ENCODE measurements around the gene PRR5.

The PRR5 gene

DNA sequence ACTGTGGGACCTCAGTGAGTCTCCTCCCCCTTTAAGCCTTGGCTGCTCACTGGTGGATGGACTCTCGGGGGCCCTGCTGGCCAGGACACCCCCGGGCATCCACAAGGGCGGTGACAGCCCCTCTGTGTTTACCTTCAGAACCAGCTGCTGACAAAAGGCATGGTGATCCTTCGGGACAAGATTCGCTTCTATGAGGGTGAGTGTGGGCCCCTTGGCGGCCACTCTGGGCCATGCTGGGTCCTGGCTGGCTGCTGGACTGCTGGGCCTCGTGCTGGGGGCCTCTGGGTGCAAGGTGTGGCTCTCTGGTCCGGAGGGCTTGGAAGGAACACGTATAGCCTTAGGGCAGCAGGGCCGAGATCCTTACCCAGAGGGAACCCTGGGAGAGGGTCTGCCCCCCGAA lies 24.4 kb downstream of the PRR5 start:
- peaks cover 0 to 26% of the 10 kb centered on the region in 2 donors for H3K27me3 Mint-ChIP-seq
- H3K27ac Mint-ChIP-seq, result no peak overlapping the region
- H3K4me3 Mint-ChIP-seq, result no peak overlapping the region
- H3K4me1 Mint-ChIP-seq, result peaks cover 7 to 20% of the 10 kb centered on the region in 2 donors
- H3K36me3 Mint-ChIP-seq, result peaks cover 12 to 24% of the 10 kb centered on the region in 2 donors
- no peaks in the 10 kb centered on the region for H3K9me3 Mint-ChIP-seq
- ATAC-seq (replicated peaks) (no peak), DNase-seq (no peak)

DNA sequence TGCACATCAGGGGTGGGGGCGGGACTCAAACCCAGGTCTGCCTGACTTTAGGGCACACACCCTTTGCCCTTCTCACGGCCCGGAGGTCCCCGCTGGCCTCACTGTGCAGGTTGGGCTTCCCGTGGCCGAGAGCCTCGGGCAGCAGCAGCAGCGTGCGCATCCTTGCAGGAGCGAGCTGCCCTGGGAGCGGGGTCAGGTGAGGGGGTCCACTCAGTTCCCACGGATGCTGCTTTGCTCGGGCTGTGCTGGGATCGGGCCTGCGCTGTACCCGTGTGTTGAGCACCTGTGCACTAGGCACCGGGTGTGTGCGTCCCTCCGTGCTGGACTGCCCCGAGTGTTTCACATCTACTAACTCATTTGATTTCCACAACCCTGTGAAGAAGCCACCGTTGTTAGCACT lies 25.1 kb downstream of the PRR5 start:
- peaks cover 7 to 20% of the 10 kb centered on the region in 2 donors for H3K4me1 Mint-ChIP-seq
- peaks cover 12 to 24% of the 10 kb centered on the region in 2 donors for H3K36me3 Mint-ChIP-seq
- no peaks in the 10 kb centered on the region for H3K9me3 Mint-ChIP-seq
- H3K27ac Mint-ChIP-seq, result no peak overlapping the region
- peaks cover 0 to 26% of the 10 kb centered on the region in 2 donors for H3K27me3 Mint-ChIP-seq
- H3K4me3 Mint-ChIP-seq, result no peak overlapping the region
- ATAC-seq (replicated peaks), result no peak
- no peak for DNase-seq

DNA sequence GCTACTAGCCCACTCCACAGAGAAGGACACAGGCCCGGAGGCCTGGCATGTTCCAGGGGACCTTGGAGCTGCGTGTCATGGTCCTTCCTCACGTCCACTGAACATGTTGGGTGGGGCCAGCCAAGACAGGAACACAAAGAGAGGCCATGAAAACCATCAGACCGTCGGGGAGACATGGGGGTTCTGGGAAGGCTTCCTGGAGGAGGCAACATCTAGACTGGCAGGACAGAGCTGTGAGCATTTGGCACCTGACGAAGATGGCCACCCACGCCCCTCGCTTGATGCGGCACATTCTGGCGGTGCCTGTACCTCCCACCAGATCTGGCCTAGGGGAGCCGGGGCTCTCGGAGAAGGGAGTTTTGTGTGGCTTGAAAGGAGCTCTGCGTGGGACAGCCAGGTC lies 25.7 kb downstream of the PRR5 start:
- peaks cover 0 to 26% of the 10 kb centered on the region in 2 donors for H3K27me3 Mint-ChIP-seq
- peaks cover 7 to 20% of the 10 kb centered on the region in 2 donors for H3K4me1 Mint-ChIP-seq
- no peak for DNase-seq
- no peak overlapping the region for H3K4me3 Mint-ChIP-seq
- H3K27ac Mint-ChIP-seq, result no peak overlapping the region
- ATAC-seq (replicated peaks), result no peak
- H3K36me3 Mint-ChIP-seq, result peaks cover 14 to 26% of the 10 kb centered on the region in 2 donors
- peaks cover 0 to 2% of the 10 kb centered on the region in 2 donors for H3K9me3 Mint-ChIP-seq

DNA sequence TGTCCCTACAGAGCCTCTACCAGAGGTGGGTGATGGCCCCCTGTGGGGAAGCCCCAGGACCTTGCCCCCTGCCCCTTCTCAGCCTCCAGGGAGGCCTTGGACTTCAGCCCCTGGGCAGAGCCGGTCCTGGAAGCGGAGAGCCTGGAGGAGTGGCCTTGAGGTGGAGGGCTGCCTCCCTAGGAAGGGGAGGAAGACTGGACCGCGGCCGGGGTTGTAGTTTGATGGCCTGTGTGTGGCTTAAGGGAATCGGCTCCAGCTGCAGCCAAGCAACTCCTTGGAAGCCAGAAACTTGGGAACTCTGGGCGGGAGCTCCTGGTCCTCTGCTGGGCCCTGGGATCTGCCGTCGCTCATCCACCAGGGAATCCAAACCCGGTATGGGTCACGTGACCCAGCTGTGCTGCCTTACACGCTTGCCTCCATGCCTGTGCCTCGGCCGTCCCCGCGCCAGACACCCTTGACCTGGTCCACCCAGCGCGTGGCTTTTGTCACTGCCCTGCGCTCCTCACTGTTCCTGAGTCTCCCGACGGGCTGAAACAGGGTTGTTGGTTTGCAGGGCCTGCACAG lies 26.8 kb downstream of the PRR5 start:
- peaks cover 0 to 3% of the 10 kb centered on the region in 2 donors for H3K9me3 Mint-ChIP-seq
- no peak overlapping the region for H3K27ac Mint-ChIP-seq
- no peak for DNase-seq
- H3K36me3 Mint-ChIP-seq, result peaks cover 15 to 27% of the 10 kb centered on the region in 2 donors
- peak overlapping the region in 1 of 2 donors; percentile 69 for H3K4me3 Mint-ChIP-seq
- no peak for ATAC-seq (replicated peaks)
- H3K27me3 Mint-ChIP-seq, result peaks cover 0 to 26% of the 10 kb centered on the region in 2 donors
- peaks cover 7 to 20% of the 10 kb centered on the region in 2 donors for H3K4me1 Mint-ChIP-seq

DNA sequence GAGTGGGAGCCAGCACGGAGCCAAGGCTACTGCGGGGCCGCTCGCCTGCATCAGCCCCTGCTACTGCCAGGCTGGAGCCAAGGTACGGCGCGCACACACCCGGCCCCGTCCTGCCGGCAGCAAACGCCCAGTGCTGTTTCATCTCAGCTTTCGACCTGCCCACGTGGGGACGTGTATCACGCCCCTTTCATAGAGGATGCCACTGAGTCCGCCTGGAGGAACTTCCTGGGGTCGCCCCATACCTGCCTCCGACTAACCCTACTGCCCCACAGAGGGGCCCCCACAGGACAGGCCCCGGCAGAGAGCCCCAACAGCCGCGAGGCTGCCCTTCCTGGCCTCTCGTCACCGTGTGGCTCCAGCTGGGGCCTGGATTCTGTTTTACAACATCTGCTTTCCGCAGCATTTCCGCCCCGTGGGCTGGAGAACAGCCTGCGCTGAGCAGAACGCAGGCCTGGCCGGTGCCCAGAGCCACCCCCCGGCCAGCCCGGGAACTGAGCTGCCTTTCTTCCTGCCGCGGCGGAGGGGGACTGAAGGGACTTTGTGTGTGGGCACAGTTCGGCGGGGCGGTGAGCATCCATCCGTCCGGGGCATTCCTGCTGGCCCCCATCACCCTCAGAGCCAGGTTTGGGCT lies 27.5 kb downstream of the PRR5 start:
- DNase-seq, result peak; percentile 18
- Mint-ChIP-seq H3K4me1 (peaks cover 7 to 20% of the 10 kb centered on the region in 2 donors), H3K9me3 (peaks cover 0 to 3% of the 10 kb centered on the region in 2 donors), H3K27me3 (peaks cover 0 to 26% of the 10 kb centered on the region in 2 donors), H3K36me3 (peaks cover 13 to 25% of the 10 kb centered on the region in 2 donors), H3K27ac (no peak overlapping the region), H3K4me3 (peak overlapping the region in 1 of 2 donors; percentile 69)
- peak; percentile 79 to 84 for ATAC-seq (replicated peaks)

DNA sequence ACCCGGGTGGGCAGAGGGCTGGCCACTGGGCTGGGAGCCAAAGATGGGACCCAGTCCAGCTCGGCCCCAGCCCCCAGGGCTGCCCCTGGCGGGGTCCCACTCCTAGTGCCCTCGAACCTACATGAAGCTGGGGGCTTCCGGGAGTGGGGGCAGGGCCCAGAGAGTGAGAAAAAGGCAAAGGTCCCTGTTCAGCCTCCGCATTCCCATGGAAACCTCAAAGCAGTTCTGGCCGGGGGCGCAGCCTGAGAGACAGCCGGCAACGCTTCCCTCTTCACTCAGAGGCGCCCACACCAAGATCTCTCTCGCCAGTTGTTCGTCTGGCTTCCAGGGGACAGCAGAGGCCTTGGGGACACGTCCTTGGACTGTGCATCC lies 28.0 kb downstream of the PRR5 start:
- Mint-ChIP-seq H3K27ac (no peak overlapping the region), H3K9me3 (peaks cover 0 to 3% of the 10 kb centered on the region in 2 donors), H3K4me1 (peaks cover 7 to 20% of the 10 kb centered on the region in 2 donors), H3K36me3 (peaks cover 11 to 24% of the 10 kb centered on the region in 2 donors), H3K4me3 (no peak overlapping the region), H3K27me3 (peaks cover 0 to 26% of the 10 kb centered on the region in 2 donors)
- DNase-seq (no peak), ATAC-seq (replicated peaks) (no peak)

DNA sequence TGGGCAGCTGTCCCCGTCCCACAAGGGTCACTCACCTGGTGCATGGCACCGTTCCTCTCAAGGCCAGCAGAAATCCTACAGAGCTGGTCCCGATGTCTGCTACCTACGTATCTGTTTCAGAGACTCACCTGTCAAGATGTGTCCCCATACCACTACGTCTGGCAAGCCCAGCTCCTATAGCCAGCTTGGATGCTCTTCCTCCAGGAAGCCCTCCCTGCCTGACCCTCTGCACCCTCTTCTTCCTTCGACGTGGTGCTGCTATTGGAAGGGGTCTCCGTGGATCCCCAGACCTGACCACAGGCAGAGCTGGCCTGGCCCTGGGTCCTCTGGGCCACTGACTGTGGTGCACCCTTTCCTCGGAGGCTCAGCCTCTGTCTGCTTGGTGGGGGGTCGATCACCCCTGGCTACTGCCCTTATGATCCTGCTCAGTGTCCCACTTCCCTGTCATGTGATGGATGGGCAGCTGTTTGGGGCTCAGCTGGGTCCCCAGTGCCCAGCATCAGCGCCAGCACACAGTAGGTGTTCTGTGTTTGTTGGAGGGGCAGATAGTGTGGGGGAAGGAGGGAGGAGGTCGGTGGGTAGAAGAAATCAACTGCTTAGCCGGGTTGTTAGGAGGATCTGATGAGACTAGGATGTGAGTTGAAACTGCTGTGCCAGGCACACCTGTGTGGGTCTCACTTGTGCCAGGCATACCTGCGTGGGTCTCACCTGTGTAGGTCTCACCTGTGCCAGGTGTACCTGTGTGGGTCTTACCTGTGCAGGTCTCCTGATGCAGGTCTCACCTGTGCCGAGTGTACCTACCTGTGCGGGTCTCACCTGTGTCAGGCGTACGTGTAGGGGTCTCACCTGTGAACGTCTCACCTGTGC lies 28.7 kb downstream of the PRR5 start:
- DNase-seq (no peak), ATAC-seq (replicated peaks) (no peak)
- H3K4me1 Mint-ChIP-seq, result peaks cover 7 to 20% of the 10 kb centered on the region in 2 donors
- peaks cover 0 to 3% of the 10 kb centered on the region in 2 donors for H3K9me3 Mint-ChIP-seq
- H3K36me3 Mint-ChIP-seq, result peaks cover 9 to 20% of the 10 kb centered on the region in 2 donors
- H3K27ac Mint-ChIP-seq, result no peak overlapping the region
- peaks cover 0 to 26% of the 10 kb centered on the region in 2 donors for H3K27me3 Mint-ChIP-seq
- H3K4me3 Mint-ChIP-seq, result no peak overlapping the region

DNA sequence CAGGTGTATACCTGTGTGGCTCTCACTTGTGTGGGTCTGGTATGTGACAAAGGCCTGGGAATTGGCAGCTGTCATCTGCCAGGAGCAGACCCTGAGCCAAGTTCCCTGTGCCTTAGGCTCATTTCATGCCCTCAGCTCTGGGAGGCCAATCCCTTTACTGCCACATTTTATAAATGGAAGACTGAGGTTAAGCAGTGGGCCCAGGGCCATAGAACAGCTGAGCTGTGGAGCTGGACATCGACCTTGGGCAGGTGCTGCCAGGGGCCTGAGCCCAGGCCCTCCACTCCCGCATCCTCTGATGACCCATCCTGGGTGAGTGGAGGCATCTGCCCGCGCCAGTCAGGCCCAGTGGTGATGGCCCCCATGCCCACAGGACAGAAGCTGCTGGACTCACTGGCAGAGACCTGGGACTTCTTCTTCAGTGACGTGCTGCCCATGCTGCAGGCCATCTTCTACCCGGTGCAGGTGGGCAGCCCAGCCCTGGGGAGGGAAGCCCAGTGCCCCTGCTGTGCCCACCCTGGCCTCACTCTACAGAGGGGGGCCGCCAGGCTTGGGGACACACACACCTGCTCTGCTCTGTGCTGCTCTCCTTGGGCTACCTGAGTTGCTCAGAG lies 29.5 kb downstream of the PRR5 start:
- Mint-ChIP-seq H3K36me3 (peaks cover 6 to 16% of the 10 kb centered on the region in 2 donors), H3K27ac (no peak overlapping the region), H3K9me3 (peaks cover 0 to 3% of the 10 kb centered on the region in 2 donors), H3K27me3 (peaks cover 0 to 26% of the 10 kb centered on the region in 2 donors), H3K4me3 (no peak overlapping the region), H3K4me1 (peaks cover 7 to 20% of the 10 kb centered on the region in 2 donors)
- DNase-seq (no peak), ATAC-seq (replicated peaks) (no peak)

DNA sequence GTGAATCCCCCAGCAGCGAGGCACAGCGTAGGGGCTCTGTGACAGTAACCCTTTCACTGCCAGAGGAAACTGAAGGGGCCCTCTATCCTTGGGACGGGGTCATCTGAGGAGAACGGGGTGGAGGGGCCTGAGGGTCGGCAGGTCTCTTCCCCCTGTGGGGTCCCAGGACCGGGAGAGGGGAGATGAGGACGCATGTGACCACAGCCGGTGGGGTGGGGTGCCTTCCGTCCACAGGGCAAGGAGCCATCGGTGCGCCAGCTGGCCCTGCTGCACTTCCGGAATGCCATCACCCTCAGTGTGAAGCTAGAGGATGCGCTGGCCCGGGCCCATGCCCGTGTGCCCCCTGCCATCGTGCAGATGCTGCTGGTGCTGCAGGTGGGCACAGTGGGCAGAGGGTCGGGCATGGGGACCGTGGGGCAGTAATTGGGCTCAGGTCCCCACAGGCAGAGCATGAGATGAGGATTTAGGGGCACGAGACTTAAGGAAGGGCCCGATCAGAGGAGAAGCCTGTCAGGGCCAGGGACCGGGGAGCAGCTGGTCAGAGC lies 30.1 kb downstream of the PRR5 start:
- Mint-ChIP-seq H3K36me3 (peaks cover 6 to 16% of the 10 kb centered on the region in 2 donors), H3K4me3 (no peak overlapping the region), H3K27me3 (peaks cover 0 to 26% of the 10 kb centered on the region in 2 donors), H3K9me3 (peaks cover 0 to 3% of the 10 kb centered on the region in 2 donors), H3K4me1 (peaks cover 7 to 20% of the 10 kb centered on the region in 2 donors), H3K27ac (no peak overlapping the region)
- ATAC-seq (replicated peaks) (no peak), DNase-seq (no peak)

DNA sequence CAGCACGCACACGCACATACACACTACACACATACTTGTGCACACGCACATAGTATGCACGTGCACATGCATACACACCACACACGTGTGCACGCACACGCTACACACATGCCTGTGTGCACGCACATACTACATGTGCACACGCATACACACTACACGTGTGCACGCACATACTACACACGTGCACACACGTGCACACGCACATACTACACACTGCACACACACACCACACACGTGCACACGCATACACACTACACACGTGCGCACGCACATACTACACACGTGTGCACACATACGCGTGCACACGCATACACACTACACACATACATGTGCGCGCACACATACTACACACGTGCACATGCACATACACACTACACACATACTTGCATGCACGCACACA lies 30.7 kb downstream of the PRR5 start:
- ATAC-seq (replicated peaks) (no peak), DNase-seq (no peak)
- H3K4me1 Mint-ChIP-seq, result peaks cover 7 to 20% of the 10 kb centered on the region in 2 donors
- no peak overlapping the region for H3K27ac Mint-ChIP-seq
- peaks cover 6 to 13% of the 10 kb centered on the region in 2 donors for H3K36me3 Mint-ChIP-seq
- H3K9me3 Mint-ChIP-seq, result peaks cover 0 to 3% of the 10 kb centered on the region in 2 donors
- H3K4me3 Mint-ChIP-seq, result no peak overlapping the region
- H3K27me3 Mint-ChIP-seq, result peaks cover 0 to 26% of the 10 kb centered on the region in 2 donors

DNA sequence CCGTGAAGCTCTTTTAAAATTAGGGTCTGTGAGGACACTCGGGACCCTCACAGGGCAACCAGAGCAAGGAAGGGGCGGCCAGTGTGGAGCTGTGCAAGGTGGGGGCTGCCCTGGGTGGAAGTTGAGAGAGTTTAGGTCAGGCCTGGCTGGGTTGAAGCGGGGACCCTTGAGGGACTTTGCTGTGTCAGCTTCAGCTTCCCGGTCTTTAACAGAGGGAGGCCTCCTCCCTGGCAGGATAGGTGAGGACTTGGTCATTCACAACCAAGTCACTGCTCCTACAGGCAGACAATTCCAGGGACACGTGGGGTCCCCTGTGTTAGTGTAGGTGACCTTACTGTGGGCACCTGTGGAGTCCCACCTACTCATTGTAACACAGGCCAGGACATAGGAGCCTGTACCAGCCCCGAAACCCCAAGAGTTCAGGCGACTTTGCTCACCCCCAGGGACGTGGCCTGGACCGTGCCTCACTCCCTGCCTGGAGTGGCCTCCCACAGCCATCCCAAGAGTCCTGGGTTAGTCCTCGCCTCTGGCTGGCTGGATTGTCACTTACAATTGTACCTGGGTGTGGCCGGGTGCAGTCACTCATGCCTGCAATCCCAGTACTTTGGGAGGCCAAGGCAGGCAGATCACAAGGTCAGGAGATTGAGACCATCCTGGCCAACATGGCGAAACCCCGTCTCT lies 31.6 kb downstream of the PRR5 start:
- Mint-ChIP-seq H3K27ac (no peak overlapping the region), H3K9me3 (peaks cover 0 to 3% of the 10 kb centered on the region in 2 donors), H3K36me3 (peaks cover 6 to 10% of the 10 kb centered on the region in 2 donors), H3K27me3 (peaks cover 0 to 20% of the 10 kb centered on the region in 2 donors), H3K4me1 (peaks cover 3 to 14% of the 10 kb centered on the region in 2 donors), H3K4me3 (no peak overlapping the region)
- ATAC-seq (replicated peaks) (no peak), DNase-seq (no peak)

DNA sequence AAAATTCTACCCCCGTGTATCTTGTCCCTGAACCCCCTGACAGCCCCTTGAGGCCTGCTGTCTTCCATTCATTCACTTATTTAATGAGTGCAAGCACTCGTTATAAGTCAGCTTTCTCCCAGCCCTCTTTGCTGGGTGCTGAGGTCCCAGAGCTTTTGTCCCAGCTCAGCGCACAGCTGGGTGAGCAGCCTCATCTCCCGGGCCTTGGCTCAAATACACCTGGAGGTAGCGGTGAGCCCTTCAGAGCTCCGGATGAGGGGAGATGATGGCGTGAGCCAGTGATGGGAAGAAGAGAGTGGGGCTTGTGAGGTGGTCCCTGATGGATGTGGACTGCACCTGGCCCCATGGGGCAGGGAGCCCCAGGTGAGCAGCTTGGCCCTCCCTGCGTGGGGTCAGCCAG lies 32.3 kb downstream of the PRR5 start:
- peaks cover 6 to 10% of the 10 kb centered on the region in 2 donors for H3K36me3 Mint-ChIP-seq
- peaks cover 0 to 3% of the 10 kb centered on the region in 2 donors for H3K9me3 Mint-ChIP-seq
- DNase-seq (no peak), ATAC-seq (replicated peaks) (no peak)
- peaks cover 0 to 7% of the 10 kb centered on the region in 2 donors for H3K4me1 Mint-ChIP-seq
- H3K4me3 Mint-ChIP-seq, result no peak overlapping the region
- H3K27me3 Mint-ChIP-seq, result peaks cover 0 to 17% of the 10 kb centered on the region in 2 donors
- H3K27ac Mint-ChIP-seq, result no peak overlapping the region

DNA sequence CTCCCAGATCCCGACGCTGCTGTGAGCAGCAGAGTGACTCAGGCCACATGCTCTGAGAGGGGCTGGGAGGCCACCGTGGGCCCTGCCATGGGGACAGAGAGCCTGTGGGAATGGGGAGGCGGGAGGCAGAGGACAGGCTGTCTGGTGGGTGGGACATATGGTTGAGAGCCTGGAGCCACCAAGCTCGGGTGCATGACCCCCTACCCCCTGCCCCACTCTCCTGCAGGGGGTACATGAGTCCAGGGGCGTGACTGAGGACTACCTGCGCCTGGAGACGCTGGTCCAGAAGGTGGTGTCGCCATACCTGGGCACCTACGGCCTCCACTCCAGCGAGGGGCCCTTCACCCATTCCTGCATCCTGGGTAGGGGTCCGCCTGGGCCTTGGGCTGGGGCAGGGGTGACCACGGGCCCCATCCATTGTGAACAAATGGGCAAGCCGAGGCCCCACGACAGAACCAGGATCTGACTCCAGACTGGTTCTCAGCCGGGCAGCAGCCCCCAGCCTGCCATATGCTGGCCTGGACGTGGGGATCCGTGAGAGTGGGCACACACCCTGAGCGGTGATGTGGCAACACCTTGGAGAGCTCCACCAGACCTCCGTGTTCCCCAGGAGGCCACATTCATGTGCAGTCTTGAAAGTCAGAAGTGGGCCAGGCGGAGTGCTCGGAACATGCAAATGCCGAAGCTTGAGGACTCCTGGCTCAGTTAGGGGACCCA lies 33.0 kb downstream of the PRR5 start:
- Mint-ChIP-seq H3K4me1 (no peaks in the 10 kb centered on the region), H3K9me3 (peaks cover 0 to 3% of the 10 kb centered on the region in 2 donors), H3K4me3 (no peak overlapping the region), H3K27me3 (peaks cover 0 to 10% of the 10 kb centered on the region in 2 donors), H3K36me3 (peaks cover 6 to 10% of the 10 kb centered on the region in 2 donors), H3K27ac (no peak overlapping the region)
- no peak for ATAC-seq (replicated peaks)
- DNase-seq, result no peak
